GM12878 (cell line): ENCODE results near the gene NKG7. TPM values are rescaled to one million over a fixed set of nuclear protein-coding genes. Genes with fewer than 3 reads are reported as not detected.

ENCODE experiments used
- ESRRA ChIP-seq: IDR thresholded peaks from 2 replicates; pipeline ENCODE4 v1.6.1; 2012; ENCODE audit warnings: mild to moderate bottlenecking, low read length, improper control_type of control experiment
- NBN ChIP-seq: fragments of 450-650 bp; IDR thresholded peaks from 2 replicates; pipeline ENCODE4 v1.6.1; 2016
- NFXL1 ChIP-seq: fragments of 450-650 bp; IDR thresholded peaks from 2 replicates; pipeline ENCODE4 v1.6.1; 2017; ENCODE audit warnings: antibody characterized with exemption, mild to moderate bottlenecking, borderline replicate concordance
- RB1 ChIP-seq: fragments of 450-650 bp; formaldehyde crosslinking; IDR thresholded peaks from 2 replicates; pipeline ENCODE4 v1.6.1; 2017; ENCODE audit warnings: mild to moderate bottlenecking, borderline replicate concordance
- polyA plus RNA-seq, 11 experiments: library from polyadenylated mRNA; depleted of rRNA in 4 of 11; unstranded in 6 of 11; stranded (reverse) in 5 of 11; fragments of >200 nt; fragmentation: Nextera tagmentation in 4 of 11; fragmentation: Illumina TruSeq in 1 of 11; extraction: Ambion mirVana in 4 of 11; extraction: Trizol in 1 of 11; gene quantifications; 1 replicate in 1 of 11; 2 replicates in 10 of 11; pipeline versions ENCODE4 v1.2.1 to v1.2.3, GENCODE V29; 2011 to 2016; ENCODE audit warnings: inconsistent platforms in 2 of 11, missing spikeins in 2 of 11, low read depth in 1 of 11
- total RNA-seq, 4 experiments: library from RNA; depleted of rRNA in 3 of 4; stranded (reverse); fragments of >200 nt in 3 of 4; fragmentation: Illumina TruSeq in 1 of 4; extraction: Trizol in 1 of 4; gene quantifications; 2 replicates each; pipeline versions ENCODE4 v1.2.1 to v1.2.3, GENCODE V29; 2013 to 2021
- TF ChIP-seq, protein P1 (sequence below): IDR thresholded peaks from 2 replicates; pipeline ENCODE4 v1.6.1; 2011; ENCODE audit warnings: borderline replicate concordance, low read depth, mild to moderate bottlenecking, moderate library complexity, low read length; ENCODE audit not compliant: insufficient read depth, poor library complexity, severe bottlenecking
- TF ChIP-seq, protein P2 (sequence below): IDR thresholded peaks from 2 replicates; pipeline ENCODE4 v1.6.1; 2012; ENCODE audit warnings: improper control_type of control experiment, low read depth, low read length; ENCODE audit not compliant: insufficient replicate concordance
- TF ChIP-seq, protein P3 (sequence below): IDR thresholded peaks from 2 replicates; pipeline ENCODE4 v1.6.1; 2011; ENCODE audit warnings: low read depth, low read length, improper control_type of control experiment, borderline replicate concordance
- TF ChIP-seq, protein P4 (sequence below): fragments of 450-650 bp; IDR thresholded peaks from 2 replicates; pipeline ENCODE4 v1.6.1; 2016; ENCODE audit warnings: mild to moderate bottlenecking, moderate library complexity, borderline replicate concordance

The NKG7 gene
- total and polyA plus RNA-seq, 10 of the 15 experiments (the other 5 are each of a cell fraction or from before 2014, with no cell fraction given), result 10.0 to 48.7 (median 22.3) TPM

DNA sequence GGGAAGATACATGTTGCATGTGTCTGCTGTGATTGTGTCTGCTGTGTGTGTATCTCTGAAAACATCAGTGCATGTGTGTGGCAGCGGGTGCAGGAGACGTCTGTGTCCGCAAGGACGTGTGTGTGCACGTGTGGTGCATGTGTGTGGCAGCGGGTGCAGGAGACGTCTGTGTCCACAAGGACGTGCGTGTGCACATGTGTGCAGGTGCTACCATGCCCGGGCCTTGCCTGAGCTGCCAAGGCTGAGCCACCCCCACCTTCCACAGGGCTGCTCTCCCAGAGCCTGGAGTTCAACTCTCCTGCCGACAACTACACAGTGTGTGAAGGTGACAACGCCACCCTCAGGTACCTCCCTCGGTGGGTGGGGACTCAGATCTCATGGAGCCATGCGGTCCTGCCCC is 50.7 kb downstream of the NKG7 start (continued):
- TF ChIP-seq, protein P1, sequence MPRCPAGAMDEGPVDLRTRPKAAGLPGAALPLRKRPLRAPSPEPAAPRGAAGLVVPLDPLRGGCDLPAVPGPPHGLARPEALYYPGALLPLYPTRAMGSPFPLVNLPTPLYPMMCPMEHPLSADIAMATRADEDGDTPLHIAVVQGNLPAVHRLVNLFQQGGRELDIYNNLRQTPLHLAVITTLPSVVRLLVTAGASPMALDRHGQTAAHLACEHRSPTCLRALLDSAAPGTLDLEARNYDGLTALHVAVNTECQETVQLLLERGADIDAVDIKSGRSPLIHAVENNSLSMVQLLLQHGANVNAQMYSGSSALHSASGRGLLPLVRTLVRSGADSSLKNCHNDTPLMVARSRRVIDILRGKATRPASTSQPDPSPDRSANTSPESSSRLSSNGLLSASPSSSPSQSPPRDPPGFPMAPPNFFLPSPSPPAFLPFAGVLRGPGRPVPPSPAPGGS, result no peak
- TF ChIP-seq NBN, result no peak
- TF ChIP-seq RB1, result no peak
- no peak for TF ChIP-seq ESRRA
- TF ChIP-seq NFXL1, result no peak
- TF ChIP-seq, protein P2, sequence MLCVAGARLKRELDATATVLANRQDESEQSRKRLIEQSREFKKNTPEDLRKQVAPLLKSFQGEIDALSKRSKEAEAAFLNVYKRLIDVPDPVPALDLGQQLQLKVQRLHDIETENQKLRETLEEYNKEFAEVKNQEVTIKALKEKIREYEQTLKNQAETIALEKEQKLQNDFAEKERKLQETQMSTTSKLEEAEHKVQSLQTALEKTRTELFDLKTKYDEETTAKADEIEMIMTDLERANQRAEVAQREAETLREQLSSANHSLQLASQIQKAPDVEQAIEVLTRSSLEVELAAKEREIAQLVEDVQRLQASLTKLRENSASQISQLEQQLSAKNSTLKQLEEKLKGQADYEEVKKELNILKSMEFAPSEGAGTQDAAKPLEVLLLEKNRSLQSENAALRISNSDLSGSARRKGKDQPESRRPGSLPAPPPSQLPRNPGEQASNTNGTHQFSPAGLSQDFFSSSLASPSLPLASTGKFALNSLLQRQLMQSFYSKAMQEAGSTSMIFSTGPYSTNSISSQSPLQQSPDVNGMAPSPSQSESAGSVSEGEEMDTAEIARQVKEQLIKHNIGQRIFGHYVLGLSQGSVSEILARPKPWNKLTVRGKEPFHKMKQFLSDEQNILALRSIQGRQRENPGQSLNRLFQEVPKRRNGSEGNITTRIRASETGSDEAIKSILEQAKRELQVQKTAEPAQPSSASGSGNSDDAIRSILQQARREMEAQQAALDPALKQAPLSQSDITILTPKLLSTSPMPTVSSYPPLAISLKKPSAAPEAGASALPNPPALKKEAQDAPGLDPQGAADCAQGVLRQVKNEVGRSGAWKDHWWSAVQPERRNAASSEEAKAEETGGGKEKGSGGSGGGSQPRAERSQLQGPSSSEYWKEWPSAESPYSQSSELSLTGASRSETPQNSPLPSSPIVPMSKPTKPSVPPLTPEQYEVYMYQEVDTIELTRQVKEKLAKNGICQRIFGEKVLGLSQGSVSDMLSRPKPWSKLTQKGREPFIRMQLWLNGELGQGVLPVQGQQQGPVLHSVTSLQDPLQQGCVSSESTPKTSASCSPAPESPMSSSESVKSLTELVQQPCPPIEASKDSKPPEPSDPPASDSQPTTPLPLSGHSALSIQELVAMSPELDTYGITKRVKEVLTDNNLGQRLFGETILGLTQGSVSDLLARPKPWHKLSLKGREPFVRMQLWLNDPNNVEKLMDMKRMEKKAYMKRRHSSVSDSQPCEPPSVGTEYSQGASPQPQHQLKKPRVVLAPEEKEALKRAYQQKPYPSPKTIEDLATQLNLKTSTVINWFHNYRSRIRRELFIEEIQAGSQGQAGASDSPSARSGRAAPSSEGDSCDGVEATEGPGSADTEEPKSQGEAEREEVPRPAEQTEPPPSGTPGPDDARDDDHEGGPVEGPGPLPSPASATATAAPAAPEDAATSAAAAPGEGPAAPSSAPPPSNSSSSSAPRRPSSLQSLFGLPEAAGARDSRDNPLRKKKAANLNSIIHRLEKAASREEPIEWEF, result no peak
- TF ChIP-seq, protein P3, sequence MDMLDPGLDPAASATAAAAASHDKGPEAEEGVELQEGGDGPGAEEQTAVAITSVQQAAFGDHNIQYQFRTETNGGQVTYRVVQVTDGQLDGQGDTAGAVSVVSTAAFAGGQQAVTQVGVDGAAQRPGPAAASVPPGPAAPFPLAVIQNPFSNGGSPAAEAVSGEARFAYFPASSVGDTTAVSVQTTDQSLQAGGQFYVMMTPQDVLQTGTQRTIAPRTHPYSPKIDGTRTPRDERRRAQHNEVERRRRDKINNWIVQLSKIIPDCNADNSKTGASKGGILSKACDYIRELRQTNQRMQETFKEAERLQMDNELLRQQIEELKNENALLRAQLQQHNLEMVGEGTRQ, result no peak
- TF ChIP-seq, protein P4, sequence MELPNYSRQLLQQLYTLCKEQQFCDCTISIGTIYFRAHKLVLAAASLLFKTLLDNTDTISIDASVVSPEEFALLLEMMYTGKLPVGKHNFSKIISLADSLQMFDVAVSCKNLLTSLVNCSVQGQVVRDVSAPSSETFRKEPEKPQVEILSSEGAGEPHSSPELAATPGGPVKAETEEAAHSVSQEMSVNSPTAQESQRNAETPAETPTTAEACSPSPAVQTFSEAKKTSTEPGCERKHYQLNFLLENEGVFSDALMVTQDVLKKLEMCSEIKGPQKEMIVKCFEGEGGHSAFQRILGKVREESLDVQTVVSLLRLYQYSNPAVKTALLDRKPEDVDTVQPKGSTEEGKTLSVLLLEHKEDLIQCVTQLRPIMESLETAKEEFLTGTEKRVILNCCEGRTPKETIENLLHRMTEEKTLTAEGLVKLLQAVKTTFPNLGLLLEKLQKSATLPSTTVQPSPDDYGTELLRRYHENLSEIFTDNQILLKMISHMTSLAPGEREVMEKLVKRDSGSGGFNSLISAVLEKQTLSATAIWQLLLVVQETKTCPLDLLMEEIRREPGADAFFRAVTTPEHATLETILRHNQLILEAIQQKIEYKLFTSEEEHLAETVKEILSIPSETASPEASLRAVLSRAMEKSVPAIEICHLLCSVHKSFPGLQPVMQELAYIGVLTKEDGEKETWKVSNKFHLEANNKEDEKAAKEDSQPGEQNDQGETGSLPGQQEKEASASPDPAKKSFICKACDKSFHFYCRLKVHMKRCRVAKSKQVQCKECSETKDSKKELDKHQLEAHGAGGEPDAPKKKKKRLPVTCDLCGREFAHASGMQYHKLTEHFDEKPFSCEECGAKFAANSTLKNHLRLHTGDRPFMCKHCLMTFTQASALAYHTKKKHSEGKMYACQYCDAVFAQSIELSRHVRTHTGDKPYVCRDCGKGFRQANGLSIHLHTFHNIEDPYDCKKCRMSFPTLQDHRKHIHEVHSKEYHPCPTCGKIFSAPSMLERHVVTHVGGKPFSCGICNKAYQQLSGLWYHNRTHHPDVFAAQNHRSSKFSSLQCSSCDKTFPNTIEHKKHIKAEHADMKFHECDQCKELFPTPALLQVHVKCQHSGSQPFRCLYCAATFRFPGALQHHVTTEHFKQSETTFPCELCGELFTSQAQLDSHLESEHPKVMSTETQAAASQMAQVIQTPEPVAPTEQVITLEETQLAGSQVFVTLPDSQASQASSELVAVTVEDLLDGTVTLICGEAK, result no peak

Other genes with a start within 250 kb of the NKG7 start
Only the 7 nearest of the 16 such genes appear.
- not detected in 2 replicates for gene IGLON5, start 61.0 kb downstream of the NKG7 start, total RNA-seq (2014; rRNA removed)
- gene IGLON5, start 61.0 kb downstream of the NKG7 start, total RNA-seq (2014; rRNA removed; fragmentation: Illumina TruSeq; extraction: Trizol), result not detected in 2 replicates
- not detected in 2 replicates for gene IGLON5, start 61.0 kb downstream of the NKG7 start, total RNA-seq (2021)
- gene IGLON5, start 61.0 kb downstream of the NKG7 start, polyA plus RNA-seq (2011; rRNA removed), result not detected in 2 replicates
- gene IGLON5, start 61.0 kb downstream of the NKG7 start, polyA plus RNA-seq (2014; fragmentation: Illumina TruSeq; extraction: Trizol), result not detected in 2 replicates
- not detected for gene IGLON5, start 61.0 kb downstream of the NKG7 start, polyA plus RNA-seq (2014; fragmentation: Nextera tagmentation; extraction: Ambion mirVana)
- not detected in 2 replicates for gene IGLON5, start 61.0 kb downstream of the NKG7 start, polyA plus RNA-seq (2014; rRNA removed)
- gene IGLON5, start 61.0 kb downstream of the NKG7 start, polyA plus RNA-seq (2016; fragmentation: Nextera tagmentation; extraction: Ambion mirVana), result not detected
- 0.16 and 0.23 TPM in 2 replicates for gene VSIG10L, start 30.5 kb downstream of the NKG7 start, total RNA-seq (2014; rRNA removed)
- 0.18 and 0.27 TPM in 2 replicates for gene VSIG10L, start 30.5 kb downstream of the NKG7 start, total RNA-seq (2014; rRNA removed; fragmentation: Illumina TruSeq; extraction: Trizol)
- gene VSIG10L, start 30.5 kb downstream of the NKG7 start, total RNA-seq (2021), result 0.64 and 0.77 TPM in 2 replicates
- gene VSIG10L, start 30.5 kb downstream of the NKG7 start, polyA plus RNA-seq (2011; rRNA removed), result 0.62 and 0.80 TPM in 2 replicates
- 0.59 and 0.62 TPM in 2 replicates for gene VSIG10L, start 30.5 kb downstream of the NKG7 start, polyA plus RNA-seq (2014; fragmentation: Illumina TruSeq; extraction: Trizol)
- under 1 TPM; 0.09 to 0.11 TPM for gene VSIG10L, start 30.5 kb downstream of the NKG7 start, polyA plus RNA-seq (2014; fragmentation: Nextera tagmentation; extraction: Ambion mirVana)
- gene VSIG10L, start 30.5 kb downstream of the NKG7 start, polyA plus RNA-seq (2014; rRNA removed), result 0.47 and 0.67 TPM in 2 replicates
- under 1 TPM; 0.40 to 0.93 TPM for gene VSIG10L, start 30.5 kb downstream of the NKG7 start, polyA plus RNA-seq (2016; fragmentation: Nextera tagmentation; extraction: Ambion mirVana)
- gene ETFB, start 6.3 kb downstream of the NKG7 start, total RNA-seq (2014; rRNA removed), result 75.9 and 82.7 TPM in 2 replicates
- gene ETFB, start 6.3 kb downstream of the NKG7 start, total RNA-seq (2014; rRNA removed; fragmentation: Illumina TruSeq; extraction: Trizol), result 77.3 and 92.8 TPM in 2 replicates
- 129 and 133 TPM in 2 replicates for gene ETFB, start 6.3 kb downstream of the NKG7 start, total RNA-seq (2021)
- gene ETFB, start 6.3 kb downstream of the NKG7 start, polyA plus RNA-seq (2011; rRNA removed), result 35.9 and 66.3 TPM in 2 replicates
- 5.2 and 33.4 TPM in 2 replicates for gene ETFB, start 6.3 kb downstream of the NKG7 start, polyA plus RNA-seq (2014; fragmentation: Illumina TruSeq; extraction: Trizol)
- gene ETFB, start 6.3 kb downstream of the NKG7 start, polyA plus RNA-seq (2014; fragmentation: Nextera tagmentation; extraction: Ambion mirVana), result 10 to 100 TPM; 15.1 to 50.1 TPM
- gene ETFB, start 6.3 kb downstream of the NKG7 start, polyA plus RNA-seq (2014; rRNA removed), result 108 and 126 TPM in 2 replicates
- 100 to 1,000 TPM; 142 to 166 TPM for gene ETFB, start 6.3 kb downstream of the NKG7 start, polyA plus RNA-seq (2016; fragmentation: Nextera tagmentation; extraction: Ambion mirVana)
- 0.38 and 0.62 TPM in 2 replicates for gene CLDND2, start 3.7 kb downstream of the NKG7 start, total RNA-seq (2014; rRNA removed)
- 0.28 and 0.45 TPM in 2 replicates for gene CLDND2, start 3.7 kb downstream of the NKG7 start, total RNA-seq (2014; rRNA removed; fragmentation: Illumina TruSeq; extraction: Trizol)
- gene CLDND2, start 3.7 kb downstream of the NKG7 start, total RNA-seq (2021), result 0.90 and 3.3 TPM in 2 replicates
- gene CLDND2, start 3.7 kb downstream of the NKG7 start, polyA plus RNA-seq (2011; rRNA removed), result 1.4 and 1.8 TPM in 2 replicates
- gene CLDND2, start 3.7 kb downstream of the NKG7 start, polyA plus RNA-seq (2014; fragmentation: Illumina TruSeq; extraction: Trizol), result not detected in 2 replicates
- 1 to 10 TPM; 1.2 to 3.2 TPM for gene CLDND2, start 3.7 kb downstream of the NKG7 start, polyA plus RNA-seq (2014; fragmentation: Nextera tagmentation; extraction: Ambion mirVana)
- gene CLDND2, start 3.7 kb downstream of the NKG7 start, polyA plus RNA-seq (2014; rRNA removed), result 0.24 and 0.67 TPM in 2 replicates
- 1 to 10 TPM; 3.2 to 7.1 TPM for gene CLDND2, start 3.7 kb downstream of the NKG7 start, polyA plus RNA-seq (2016; fragmentation: Nextera tagmentation; extraction: Ambion mirVana)
- not detected in 2 replicates for gene LIM2, start 15.3 kb upstream of the NKG7 start, total RNA-seq (2014; rRNA removed)
- not detected in 2 replicates for gene LIM2, start 15.3 kb upstream of the NKG7 start, total RNA-seq (2014; rRNA removed; fragmentation: Illumina TruSeq; extraction: Trizol)
- gene LIM2, start 15.3 kb upstream of the NKG7 start, total RNA-seq (2021), result not detected in 2 replicates
- not detected in 2 replicates for gene LIM2, start 15.3 kb upstream of the NKG7 start, polyA plus RNA-seq (2011; rRNA removed)
- gene LIM2, start 15.3 kb upstream of the NKG7 start, polyA plus RNA-seq (2014; fragmentation: Illumina TruSeq; extraction: Trizol), result not detected in 2 replicates
- gene LIM2, start 15.3 kb upstream of the NKG7 start, polyA plus RNA-seq (2014; fragmentation: Nextera tagmentation; extraction: Ambion mirVana), result not detected
- not detected in 2 replicates for gene LIM2, start 15.3 kb upstream of the NKG7 start, polyA plus RNA-seq (2014; rRNA removed)
- not detected for gene LIM2, start 15.3 kb upstream of the NKG7 start, polyA plus RNA-seq (2016; fragmentation: Nextera tagmentation; extraction: Ambion mirVana)
- gene C19orf84, start 17.9 kb upstream of the NKG7 start, total RNA-seq (2014; rRNA removed), result 0.11 TPM in 1 of 2 replicates, not detected in the other
- gene C19orf84, start 17.9 kb upstream of the NKG7 start, total RNA-seq (2014; rRNA removed; fragmentation: Illumina TruSeq; extraction: Trizol), result not detected in 2 replicates
- gene C19orf84, start 17.9 kb upstream of the NKG7 start, total RNA-seq (2021), result 0.21 and 0.29 TPM in 2 replicates
- gene C19orf84, start 17.9 kb upstream of the NKG7 start, polyA plus RNA-seq (2011; rRNA removed), result 0.08 TPM in 1 of 2 replicates, not detected in the other
- 0.10 and 0.46 TPM in 2 replicates for gene C19orf84, start 17.9 kb upstream of the NKG7 start, polyA plus RNA-seq (2014; fragmentation: Illumina TruSeq; extraction: Trizol)
- gene C19orf84, start 17.9 kb upstream of the NKG7 start, polyA plus RNA-seq (2014; fragmentation: Nextera tagmentation; extraction: Ambion mirVana), result not detected
- gene C19orf84, start 17.9 kb upstream of the NKG7 start, polyA plus RNA-seq (2014; rRNA removed), result 0.15 TPM in 1 of 2 replicates, not detected in the other
- gene C19orf84, start 17.9 kb upstream of the NKG7 start, polyA plus RNA-seq (2016; fragmentation: Nextera tagmentation; extraction: Ambion mirVana), result under 1 TPM; 0.09 to 0.35 TPM
- 11.3 and 13.0 TPM in 2 replicates for gene SIGLEC10, start 45.0 kb upstream of the NKG7 start, total RNA-seq (2014; rRNA removed)
- gene SIGLEC10, start 45.0 kb upstream of the NKG7 start, total RNA-seq (2014; rRNA removed; fragmentation: Illumina TruSeq; extraction: Trizol), result 7.0 and 7.7 TPM in 2 replicates
- 12.2 and 13.3 TPM in 2 replicates for gene SIGLEC10, start 45.0 kb upstream of the NKG7 start, total RNA-seq (2021)
- gene SIGLEC10, start 45.0 kb upstream of the NKG7 start, polyA plus RNA-seq (2011; rRNA removed), result 1.4 and 2.3 TPM in 2 replicates
- gene SIGLEC10, start 45.0 kb upstream of the NKG7 start, polyA plus RNA-seq (2014; fragmentation: Illumina TruSeq; extraction: Trizol), result 13.0 and 16.8 TPM in 2 replicates
- gene SIGLEC10, start 45.0 kb upstream of the NKG7 start, polyA plus RNA-seq (2014; fragmentation: Nextera tagmentation; extraction: Ambion mirVana), result 1 to 10 TPM; 2.5 to 3.0 TPM
- gene SIGLEC10, start 45.0 kb upstream of the NKG7 start, polyA plus RNA-seq (2014; rRNA removed), result 12.9 and 14.8 TPM in 2 replicates
- 1 to 10 TPM; 7.5 to 7.9 TPM for gene SIGLEC10, start 45.0 kb upstream of the NKG7 start, polyA plus RNA-seq (2016; fragmentation: Nextera tagmentation; extraction: Ambion mirVana)